ENCODE results near the gene EEA1. TPM values are rescaled to one million over a fixed set of nuclear protein-coding genes. Genes with fewer than 3 reads are reported as not detected.

Gene EEA1
- total RNA-seq, 1 experiment from 2014 or later: 4.3 TPM

DNA sequence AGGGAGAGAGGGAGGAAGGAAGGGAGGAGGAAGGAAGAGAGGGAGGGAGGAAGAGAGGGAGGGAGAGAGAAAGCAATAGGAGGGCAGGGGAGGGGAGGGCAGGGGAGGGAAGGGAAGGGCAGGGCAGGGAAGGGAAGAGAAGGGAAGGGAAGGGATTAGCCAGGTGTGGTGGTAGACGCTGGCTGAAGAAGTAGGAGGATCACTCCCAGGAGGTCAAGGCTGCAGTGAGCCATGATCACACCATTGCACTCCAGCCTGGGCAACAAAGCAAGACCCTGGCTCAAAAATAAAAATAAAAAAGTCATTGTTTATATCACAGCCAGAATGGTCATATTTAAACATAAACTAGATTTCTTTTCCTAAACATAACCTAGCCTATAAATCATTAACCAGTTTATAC, 20.4 kb upstream of the EEA1 start:
- Histone ChIP-seq H3K4me3 (ENCODE audit: insufficient read depth, low read depth, low read length) (no peak overlapping the region), H3K27me3 (ENCODE audit: control insufficient read depth, insufficient read depth, low read length) (no peaks in the 10 kb centered on the region), H3K36me3 (replicated peaks; ENCODE audit: control insufficient read depth, insufficient read depth, low read length) (no peaks in the 10 kb centered on the region)
- DNase-seq: no peak

- no peaks in the 10 kb centered on the region for H3K27me3 ChIP-seq (ENCODE audit: control insufficient read depth, insufficient read depth, low read length)
- no peak for DNase-seq
- no peak overlapping the region for H3K4me3 ChIP-seq (ENCODE audit: insufficient read depth, low read depth, low read length)
- no peaks in the 10 kb centered on the region for H3K36me3 ChIP-seq (replicated peaks; ENCODE audit: control insufficient read depth, insufficient read depth, low read length)
These were observed 18.6 kb upstream of the EEA1 start for GRCh38 chr12:92947589-92948215.

DNA sequence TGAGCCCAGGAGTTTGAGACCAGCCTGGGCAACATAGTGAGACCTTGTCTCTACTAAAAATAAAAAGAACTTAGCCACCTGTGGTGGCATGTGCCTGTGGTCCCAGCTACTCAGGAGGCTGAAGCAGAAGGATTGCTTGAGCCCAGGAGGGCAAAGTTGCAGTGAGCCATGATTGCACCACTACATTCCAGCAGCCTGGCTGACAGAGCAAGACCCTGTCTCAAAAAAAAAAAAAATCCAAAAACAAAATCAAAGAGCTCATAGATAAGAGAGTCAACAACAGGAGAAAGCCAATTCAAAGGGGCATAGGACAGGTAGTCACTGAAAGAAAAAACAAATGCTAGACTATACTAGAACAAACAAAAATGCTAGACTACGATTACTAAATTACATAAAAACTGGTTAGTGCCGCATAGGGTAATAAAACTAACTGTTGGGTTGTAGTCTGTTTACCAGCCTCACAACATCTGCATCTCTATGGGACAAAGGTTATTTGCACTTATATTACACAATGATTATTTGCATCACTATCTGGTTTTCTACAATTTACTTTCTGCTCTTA, 16.6 kb upstream of the EEA1 start:
- Histone ChIP-seq H3K4me3 (ENCODE audit: insufficient read depth, low read depth, low read length) (no peak overlapping the region), H3K36me3 (replicated peaks; ENCODE audit: control insufficient read depth, insufficient read depth, low read length) (no peaks in the 10 kb centered on the region), H3K27me3 (ENCODE audit: control insufficient read depth, insufficient read depth, low read length) (no peaks in the 10 kb centered on the region)
- DNase-seq: no peak

- Histone ChIP-seq H3K27me3 (ENCODE audit: control insufficient read depth, insufficient read depth, low read length) (no peaks in the 10 kb centered on the region), H3K36me3 (replicated peaks; ENCODE audit: control insufficient read depth, insufficient read depth, low read length) (no peaks in the 10 kb centered on the region)
- no peak for DNase-seq
These were observed 14.6 kb upstream of the EEA1 start for GRCh38 chr12:92943482-92944250.

GRCh38 chr12:92942905-92943304, 13.8 kb upstream of the EEA1 start:
- DNase-seq: no peak
- H3K4me3 ChIP-seq (ENCODE audit: insufficient read depth, low read depth, low read length): no peak overlapping the region
- no peaks in the 10 kb centered on the region for H3K27me3 ChIP-seq (ENCODE audit: control insufficient read depth, insufficient read depth, low read length)
- H3K36me3 ChIP-seq (replicated peaks; ENCODE audit: control insufficient read depth, insufficient read depth, low read length): no peaks in the 10 kb centered on the region

More at GRCh38 chr12:92943482-92944250, 14.6 kb upstream of the EEA1 start:
- no peak overlapping the region for H3K4me3 ChIP-seq (ENCODE audit: insufficient read depth, low read depth, low read length)

DNA sequence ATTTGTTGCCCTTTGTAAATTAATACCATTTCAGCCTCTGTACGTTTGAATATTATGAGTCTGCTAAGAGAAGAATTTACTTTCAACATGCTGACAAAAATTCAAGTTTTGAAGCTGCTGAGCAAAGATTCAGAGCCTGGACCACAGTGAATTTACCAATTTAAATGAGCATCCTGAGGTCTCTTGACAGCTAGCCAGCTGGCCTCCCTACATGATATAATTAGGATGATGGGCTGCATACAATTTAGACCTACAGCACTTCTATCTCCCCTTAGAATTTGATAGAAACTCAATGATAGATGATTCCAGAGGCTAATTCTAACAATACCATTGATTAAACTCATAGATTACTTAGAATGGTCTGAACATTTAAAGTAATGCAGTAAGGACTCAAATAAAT, 10.0 kb upstream of the EEA1 start:
- H3K4me3 ChIP-seq (ENCODE audit: insufficient read depth, low read depth, low read length): no peak overlapping the region
- H3K36me3 ChIP-seq (replicated peaks; ENCODE audit: control insufficient read depth, insufficient read depth, low read length): no peaks in the 10 kb centered on the region
- DNase-seq: no peak
- H3K27me3 ChIP-seq (ENCODE audit: control insufficient read depth, insufficient read depth, low read length): no peaks in the 10 kb centered on the region

GRCh38 chr12:92938638-92939037, 9.5 kb upstream of the EEA1 start:
- Histone ChIP-seq H3K36me3 (replicated peaks; ENCODE audit: control insufficient read depth, insufficient read depth, low read length) (no peaks in the 10 kb centered on the region), H3K4me3 (ENCODE audit: insufficient read depth, low read depth, low read length) (no peak overlapping the region), H3K27me3 (ENCODE audit: control insufficient read depth, insufficient read depth, low read length) (no peaks in the 10 kb centered on the region)
- DNase-seq: no peak

DNA sequence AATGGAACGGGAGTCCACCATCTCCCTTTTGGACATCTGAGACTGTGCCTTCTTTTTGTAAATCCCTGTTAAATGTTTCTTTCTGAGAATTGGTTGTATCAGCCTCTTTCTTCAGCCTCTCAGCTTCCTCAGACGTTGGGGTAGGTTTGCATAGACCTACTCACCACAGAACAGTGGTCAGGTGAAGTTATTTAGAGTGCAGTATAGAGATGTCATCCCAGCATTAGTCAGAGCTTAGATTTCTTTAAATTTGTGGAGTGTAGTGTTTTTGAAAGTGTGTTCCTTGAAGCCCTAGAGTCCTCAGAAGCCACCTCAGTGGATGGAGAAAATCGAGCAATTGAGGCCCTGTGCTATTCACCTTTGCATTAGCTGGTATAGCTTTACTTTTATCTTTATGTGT, 8.9 kb upstream of the EEA1 start:
- H3K4me3 ChIP-seq (ENCODE audit: insufficient read depth, low read depth, low read length): no peak overlapping the region

GRCh38 chr12:92933606-92934005, 4.5 kb upstream of the EEA1 start:
- H3K27me3 ChIP-seq (ENCODE audit: control insufficient read depth, insufficient read depth, low read length): no peaks in the 10 kb centered on the region
- no peaks in the 10 kb centered on the region for H3K36me3 ChIP-seq (replicated peaks; ENCODE audit: control insufficient read depth, insufficient read depth, low read length)
- H3K4me3 ChIP-seq (ENCODE audit: insufficient read depth, low read depth, low read length): no peak overlapping the region
- DNase-seq: peak; percentile 73

More for the DNA sequence above, 8.9 kb upstream of the EEA1 start:
- DNase-seq: no peak
- H3K27me3 ChIP-seq (ENCODE audit: control insufficient read depth, insufficient read depth, low read length): no peaks in the 10 kb centered on the region
- H3K36me3 ChIP-seq (replicated peaks; ENCODE audit: control insufficient read depth, insufficient read depth, low read length): no peaks in the 10 kb centered on the region

- no peak for DNase-seq
- H3K4me3 ChIP-seq (ENCODE audit: insufficient read depth, low read depth, low read length): no peak overlapping the region
These were observed 1.3 kb upstream of the EEA1 start for GRCh38 chr12:92930421-92930820.

DNA sequence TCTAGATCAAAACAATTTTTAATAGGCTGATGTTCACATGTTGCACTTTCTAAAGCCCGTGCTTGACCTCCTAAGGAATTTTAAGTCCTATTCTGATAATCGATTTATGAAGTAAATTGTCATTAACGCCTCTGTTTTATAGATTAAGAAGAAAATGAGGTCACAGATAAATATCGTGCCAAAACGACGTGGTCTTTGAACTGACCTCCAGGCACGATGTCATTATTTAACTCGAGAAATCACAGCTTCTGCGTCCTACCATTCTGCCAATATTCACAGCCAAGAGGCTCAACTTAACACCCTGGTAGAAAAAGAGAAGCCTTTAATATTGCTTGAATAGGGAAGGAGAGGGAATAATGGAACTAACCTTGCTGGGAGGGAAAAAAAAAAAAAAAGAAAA, 888 bp upstream of the EEA1 start:
- Histone ChIP-seq H3K27me3 (ENCODE audit: control insufficient read depth, insufficient read depth, low read length) (no peaks in the 10 kb centered on the region), H3K36me3 (replicated peaks; ENCODE audit: control insufficient read depth, insufficient read depth, low read length) (no peaks in the 10 kb centered on the region), H3K4me3 (ENCODE audit: insufficient read depth, low read depth, low read length) (peak overlapping the region; percentile 62)
- no peak for DNase-seq

More at GRCh38 chr12:92930421-92930820, 1.3 kb upstream of the EEA1 start:
- H3K36me3 ChIP-seq (replicated peaks; ENCODE audit: control insufficient read depth, insufficient read depth, low read length): no peaks in the 10 kb centered on the region
- no peaks in the 10 kb centered on the region for H3K27me3 ChIP-seq (ENCODE audit: control insufficient read depth, insufficient read depth, low read length)

GRCh38 chr12:92928421-92928961, 604 bp downstream of the EEA1 start:
- Histone ChIP-seq H3K4me3 (ENCODE audit: insufficient read depth, low read depth, low read length) (peak overlapping the region; percentile 70), H3K27me3 (ENCODE audit: control insufficient read depth, insufficient read depth, low read length) (no peaks in the 10 kb centered on the region), H3K36me3 (replicated peaks; ENCODE audit: control insufficient read depth, insufficient read depth, low read length) (no peaks in the 10 kb centered on the region)
- no peak for DNase-seq

GRCh38 chr12:92927436-92928281, 1.4 kb downstream of the EEA1 start:
- peak; percentile 49 for DNase-seq
- no peaks in the 10 kb centered on the region for H3K36me3 ChIP-seq (replicated peaks; ENCODE audit: control insufficient read depth, insufficient read depth, low read length)
- no peaks in the 10 kb centered on the region for H3K27me3 ChIP-seq (ENCODE audit: control insufficient read depth, insufficient read depth, low read length)
- H3K4me3 ChIP-seq (ENCODE audit: insufficient read depth, low read depth, low read length): peak overlapping the region; percentile 70

- DNase-seq: no peak
- H3K4me3 ChIP-seq (ENCODE audit: insufficient read depth, low read depth, low read length): no peak overlapping the region
- no peaks in the 10 kb centered on the region for H3K27me3 ChIP-seq (ENCODE audit: control insufficient read depth, insufficient read depth, low read length)
- no peaks in the 10 kb centered on the region for H3K36me3 ChIP-seq (replicated peaks; ENCODE audit: control insufficient read depth, insufficient read depth, low read length)
These were observed 2.0 kb downstream of the EEA1 start for GRCh38 chr12:92927055-92927435.

Measured in H7 (cell line).